Activated T-cell treated with anti-CD3 and anti-CD28 coated beads, Interleukin-2, amount 50 U/mL, for 4 hours (primary cell): ENCODE results near the gene HAT1. TPM values are rescaled to one million over a fixed set of nuclear protein-coding genes. Genes with fewer than 3 reads are reported as not detected.
A peak's percentile ranks its signal among the peaks of the same experiment; 100 is the strongest.

Experiments
- ATAC-seq, 2 donors: fragments of 200-7000 bp; cut with Tn5 transposase; one replicate each; pipeline ENCODE4 v1.10.0; 2021
- DNase-seq: peaks from one replicate; pipeline ENCODE4 v3.0.0-alpha.2; 2020
- H3K27me3 Mint-ChIP-seq: one replicate; pipeline ENCODE4 v1.8.0; 2021; ENCODE audit warnings: low read depth, mixed read lengths
- H3K36me3 Mint-ChIP-seq: one replicate; pipeline ENCODE4 v1.8.0; 2022; ENCODE audit warnings: mixed read lengths; ENCODE audit not compliant: insufficient read depth
- H3K4me1 Mint-ChIP-seq: one replicate; pipeline ENCODE4 v1.8.0; 2021; ENCODE audit warnings: low read depth, mixed read lengths
- H3K4me3 Mint-ChIP-seq: one replicate; pipeline ENCODE4 v1.8.0; 2021; ENCODE audit warnings: mild to moderate bottlenecking, moderate library complexity, mixed read lengths
- H3K9me3 Mint-ChIP-seq: one replicate; pipeline ENCODE4 v1.8.0; 2021; ENCODE audit warnings: mixed read lengths
- total RNA-seq, 3 donors: library from RNA; stranded (reverse); gene quantifications; one replicate each; pipeline ENCODE4 v1.2.1, GENCODE V29; 2021

Gene HAT1
- total RNA-seq, 3 donors from 2014 or later: 75.7 to 77.6 (median 76.6) TPM

DNA sequence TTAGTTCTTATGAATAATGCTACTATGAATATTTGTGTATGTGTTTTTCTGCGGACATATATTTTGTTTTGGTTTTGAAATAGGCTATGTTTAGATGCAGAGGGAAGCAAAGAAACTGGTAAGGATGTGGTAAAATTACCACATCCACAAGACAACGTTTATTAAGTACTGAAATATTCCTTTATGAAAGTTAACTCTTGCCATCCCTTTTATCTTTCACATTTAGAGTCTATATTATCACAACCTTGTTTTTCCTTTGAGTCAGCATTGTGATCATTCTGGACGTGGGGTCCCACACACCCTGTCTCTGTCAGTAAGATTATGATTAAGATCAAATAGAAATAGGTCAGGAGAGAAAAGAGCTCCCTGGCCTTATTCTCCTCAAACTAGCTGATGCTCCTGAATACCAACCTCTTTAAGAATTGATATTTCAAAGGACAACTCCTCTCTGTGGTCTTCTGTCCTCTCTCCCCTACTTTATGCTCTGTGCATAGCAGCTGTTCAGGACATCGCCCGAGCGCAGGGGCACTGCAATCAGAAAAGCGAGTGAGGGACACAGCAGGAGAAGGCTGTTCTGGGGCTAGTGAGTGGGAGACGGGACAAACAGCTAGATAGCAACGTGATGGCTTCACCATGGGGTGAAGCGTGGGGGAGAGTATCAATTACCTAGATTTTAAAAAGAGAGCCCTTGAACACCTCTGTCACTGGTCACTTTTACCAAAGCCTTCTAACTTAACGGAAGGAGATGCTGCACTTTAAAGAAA, 89.7 kb downstream of the HAT1 start:
- H3K27me3 Mint-ChIP-seq: no peaks in the 10 kb centered on the region
- peak overlapping the region; percentile 5 for H3K4me3 Mint-ChIP-seq
- peaks cover 9% of the 10 kb centered on the region for H3K36me3 Mint-ChIP-seq
- no peak for DNase-seq
- H3K9me3 Mint-ChIP-seq: no peaks in the 10 kb centered on the region
- ATAC-seq: no peak
- peaks cover 16% of the 10 kb centered on the region for H3K4me1 Mint-ChIP-seq

DNA sequence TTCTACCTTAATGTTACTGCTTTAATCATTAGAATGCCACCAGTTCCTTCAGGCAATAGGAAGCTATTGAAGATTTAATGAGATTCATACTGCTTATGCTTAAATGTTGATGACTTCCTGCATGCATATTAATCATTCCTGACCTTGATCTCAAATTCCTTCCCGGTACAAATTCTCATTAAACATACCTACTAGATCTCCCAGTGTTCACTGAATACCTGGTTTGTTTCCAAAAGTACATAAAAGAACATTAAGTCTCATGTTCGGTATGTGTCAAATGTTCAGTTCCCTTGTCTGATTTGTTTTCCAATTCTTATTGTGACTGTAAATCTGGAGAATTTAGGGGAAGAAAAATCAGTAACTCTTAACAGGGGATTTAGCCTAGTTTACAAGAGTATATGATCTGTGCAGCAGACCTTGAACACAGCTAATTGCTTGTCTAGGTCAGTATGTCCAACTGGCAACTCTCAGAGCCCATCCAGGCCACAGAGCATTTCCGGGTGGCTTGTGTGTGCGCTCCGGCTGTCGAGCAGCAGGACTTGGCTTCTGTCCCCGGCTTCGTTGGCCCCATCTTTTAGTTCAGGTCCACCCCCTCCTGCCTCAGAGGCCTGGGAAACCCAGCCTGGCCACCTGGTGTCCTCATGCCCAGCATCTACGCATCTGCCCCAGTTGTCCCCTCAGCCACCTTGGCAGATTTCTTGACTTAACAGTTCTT, 90.6 kb downstream of the HAT1 start:
- no peak for DNase-seq
- Mint-ChIP-seq H3K9me3 (no peaks in the 10 kb centered on the region), H3K27me3 (no peaks in the 10 kb centered on the region), H3K4me3 (no peak overlapping the region), H3K36me3 (peaks cover 6% of the 10 kb centered on the region), H3K4me1 (peaks cover 16% of the 10 kb centered on the region)
- no peak for ATAC-seq

DNA sequence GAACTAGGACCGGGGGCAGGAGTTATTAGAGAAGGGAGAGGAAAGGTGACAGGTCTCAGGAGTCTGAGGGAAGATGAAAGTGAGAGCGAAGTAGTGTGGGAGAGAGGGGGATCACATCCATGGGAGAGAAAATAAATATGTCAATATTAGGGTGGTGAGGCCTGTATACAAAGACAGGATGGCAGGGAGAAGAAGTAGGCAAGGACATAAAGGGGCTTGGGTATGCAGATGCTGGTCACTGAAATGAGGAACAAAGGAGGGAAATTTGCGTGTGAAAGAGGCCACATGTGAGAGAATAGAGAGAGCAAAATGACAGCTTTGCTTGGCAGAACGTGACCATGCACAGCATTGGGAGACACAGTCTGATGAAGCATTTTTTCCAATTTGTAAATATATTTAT, 91.1 kb downstream of the HAT1 start:
- Mint-ChIP-seq H3K4me1 (peaks cover 16% of the 10 kb centered on the region), H3K4me3 (no peak overlapping the region), H3K27me3 (no peaks in the 10 kb centered on the region), H3K36me3 (peaks cover 6% of the 10 kb centered on the region), H3K9me3 (no peaks in the 10 kb centered on the region)
- ATAC-seq (no peak), DNase-seq (no peak)

DNA sequence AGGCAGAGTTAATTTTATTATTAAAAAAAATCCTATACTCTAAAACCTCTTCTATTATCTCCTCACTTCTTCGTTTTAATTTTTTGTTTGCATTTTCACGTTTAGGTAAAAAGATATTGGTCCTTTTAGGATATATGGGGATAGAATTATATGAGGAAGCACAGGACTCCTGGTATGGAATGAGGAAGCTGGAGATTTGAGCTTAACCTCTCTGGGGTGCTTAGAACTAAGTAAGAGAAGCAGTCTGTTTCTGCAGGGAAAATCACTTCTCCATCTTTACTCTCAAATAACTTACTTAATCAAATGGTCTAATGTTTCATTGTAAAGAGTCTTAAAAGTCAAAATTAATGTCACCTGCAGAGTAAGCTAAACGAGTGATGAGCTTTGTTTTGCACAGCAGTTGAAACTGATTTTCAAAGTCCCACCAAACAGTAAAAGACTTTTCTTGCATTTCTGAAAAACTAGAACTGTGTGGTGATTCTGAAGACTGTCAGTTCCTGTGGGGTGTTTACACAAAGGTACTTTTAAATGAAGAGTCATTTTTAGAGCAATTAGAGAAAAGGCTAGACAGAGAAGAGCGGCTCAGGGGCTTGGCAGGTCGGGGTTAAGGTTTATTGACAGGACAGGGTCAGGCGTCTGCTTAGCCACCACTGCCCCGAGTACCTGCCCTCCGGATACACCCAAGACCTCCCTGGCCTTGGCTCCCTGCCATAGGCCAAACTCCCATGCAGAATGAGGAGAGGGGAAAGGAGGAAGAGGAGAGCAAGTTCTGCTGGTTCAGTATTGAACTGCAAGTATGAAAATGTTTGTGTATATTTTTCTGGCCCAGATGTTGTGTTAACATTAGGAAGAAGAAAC, 99.0 kb downstream of the HAT1 start:
- ATAC-seq (no peak), DNase-seq (no peak)
- no peak overlapping the region for H3K4me3 Mint-ChIP-seq
- no peaks in the 10 kb centered on the region for H3K27me3 Mint-ChIP-seq
- no peaks in the 10 kb centered on the region for H3K9me3 Mint-ChIP-seq
- peaks cover 12% of the 10 kb centered on the region for H3K36me3 Mint-ChIP-seq
- H3K4me1 Mint-ChIP-seq: no peaks in the 10 kb centered on the region

DNA sequence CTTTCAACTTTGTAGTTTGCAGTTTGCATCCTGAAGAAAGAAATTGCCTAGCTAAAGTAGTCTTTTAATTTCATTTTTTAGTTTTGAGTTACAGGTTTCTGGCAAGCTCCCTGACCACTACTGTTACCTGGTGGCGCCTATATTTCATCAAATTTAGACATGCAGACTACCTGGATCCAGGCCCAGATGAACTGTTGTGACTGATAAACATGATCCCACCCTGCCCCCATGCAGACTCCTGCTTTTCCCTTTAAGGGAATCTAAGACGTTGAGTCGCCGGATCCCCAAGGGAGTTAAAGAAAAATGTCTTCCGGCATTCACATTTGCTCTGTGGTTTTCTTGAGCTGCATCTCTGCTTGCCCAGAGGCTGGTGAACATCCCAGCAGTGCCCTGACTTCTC, 99.7 kb downstream of the HAT1 start:
- no peaks in the 10 kb centered on the region for H3K9me3 Mint-ChIP-seq
- H3K4me3 Mint-ChIP-seq: no peak overlapping the region
- H3K27me3 Mint-ChIP-seq: no peaks in the 10 kb centered on the region

DNA sequence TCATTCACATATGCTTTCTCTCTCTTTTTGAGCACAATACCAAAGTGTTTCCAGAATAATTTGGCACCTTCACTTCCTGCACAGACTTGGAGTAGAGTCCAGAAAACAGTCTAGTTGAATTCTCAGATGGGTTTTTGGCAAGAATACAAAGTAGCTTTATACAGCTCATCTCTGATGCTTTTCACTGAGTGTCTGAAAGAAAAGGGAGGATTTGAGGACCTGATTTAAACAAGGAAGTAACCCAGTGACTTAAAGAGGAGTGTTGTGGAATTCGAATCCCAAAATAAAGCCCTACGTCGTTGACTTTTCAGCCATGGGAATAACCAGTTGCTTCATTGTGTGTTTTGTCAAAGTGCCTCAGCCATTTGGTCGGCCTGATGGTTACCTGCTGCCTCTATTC, 109.3 kb downstream of the HAT1 start:
- Mint-ChIP-seq H3K4me3 (no peak overlapping the region), H3K27me3 (no peaks in the 10 kb centered on the region)

More for the DNA sequence above, 99.7 kb downstream of the HAT1 start:
- no peaks in the 10 kb centered on the region for H3K4me1 Mint-ChIP-seq
- DNase-seq (no peak), ATAC-seq (no peak)
- H3K36me3 Mint-ChIP-seq: peaks cover 10% of the 10 kb centered on the region

More for the DNA sequence above, 109.3 kb downstream of the HAT1 start:
- no peaks in the 10 kb centered on the region for H3K36me3 Mint-ChIP-seq
- ATAC-seq (no peak), DNase-seq (no peak)
- H3K9me3 Mint-ChIP-seq: no peaks in the 10 kb centered on the region
- no peaks in the 10 kb centered on the region for H3K4me1 Mint-ChIP-seq

Other genes starting within 250 kb of the HAT1 start
- gene DYNC1I2, start 235.0 kb upstream of the HAT1 start, total RNA-seq: 10 to 100 TPM; 37.3 to 43.2 (median 41.1) TPM
- 10 to 100 TPM; 22.5 to 27.6 (median 26.3) TPM for gene SLC25A12, start 28.2 kb upstream of the HAT1 start, total RNA-seq
- gene METAP1D, start 77.5 kb downstream of the HAT1 start, total RNA-seq: 1 to 10 TPM; 5.1 to 5.9 (median 5.1) TPM
- gene DLX1, start 163.0 kb downstream of the HAT1 start, total RNA-seq: not detected
- not detected for gene DLX2, start 180.4 kb downstream of the HAT1 start, total RNA-seq